Stimulated activated naive CD8-positive, alpha-beta T cell treated with anti-CD3 and anti-CD28 coated beads, Interleukin-15, Interleukin-2, amounts not matched to agents 100 ng/mL and 50 ng/mL, for 24 hours (primary cell): ENCODE results near the gene DEFB132.
"Not testable (repeated sequence)": the region's sequence is repeated elsewhere in the genome, so short reads cannot be mapped to it uniquely, and the experiment has no call there.

Source experiments
- H3K27ac Mint-ChIP-seq: one replicate; pipeline ENCODE4 v1.8.0; 2021; ENCODE audit warnings: mild to moderate bottlenecking, mixed read lengths
- H3K27me3 Mint-ChIP-seq: one replicate; pipeline ENCODE4 v1.8.0; 2021; ENCODE audit warnings: mixed read lengths
- H3K36me3 Mint-ChIP-seq: one replicate; pipeline ENCODE4 v1.8.0; 2021; ENCODE audit warnings: low read depth, mixed read lengths
- H3K4me1 Mint-ChIP-seq: one replicate; pipeline ENCODE4 v1.8.0; 2021; ENCODE audit warnings: low read depth, mixed read lengths
- H3K4me3 Mint-ChIP-seq: one replicate; pipeline ENCODE4 v1.8.0; 2021; ENCODE audit warnings: mild to moderate bottlenecking, mixed read lengths
- H3K9me3 Mint-ChIP-seq: one replicate; pipeline ENCODE4 v1.8.0; 2021; ENCODE audit warnings: mixed read lengths

DEFB132 gene

DNA sequence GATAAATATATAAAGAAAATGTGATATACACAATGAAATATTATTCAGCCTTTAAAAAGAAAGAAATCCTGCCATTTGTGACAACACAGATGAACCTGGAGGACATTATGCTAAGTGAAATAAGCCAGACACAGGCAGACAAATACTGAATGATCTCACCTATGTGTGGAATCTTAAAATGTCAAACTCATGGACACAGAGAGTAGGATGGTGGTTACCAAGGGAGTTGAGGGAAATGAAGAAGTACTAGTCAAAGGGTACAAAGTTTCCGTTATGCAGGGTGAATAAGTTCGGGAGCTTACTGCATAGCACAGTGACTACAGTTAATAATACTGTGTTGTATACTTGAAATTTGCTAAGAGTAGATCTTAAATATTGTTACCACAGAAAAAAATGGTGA is 14.6 kb upstream of the DEFB132 start:
- Mint-ChIP-seq H3K4me3 (no peak overlapping the region), H3K27me3 (no peaks in the 10 kb centered on the region), H3K9me3 (no peaks in the 10 kb centered on the region), H3K4me1 (peaks cover 5% of the 10 kb centered on the region), H3K36me3 (no peaks in the 10 kb centered on the region), H3K27ac (no peak overlapping the region)

DNA sequence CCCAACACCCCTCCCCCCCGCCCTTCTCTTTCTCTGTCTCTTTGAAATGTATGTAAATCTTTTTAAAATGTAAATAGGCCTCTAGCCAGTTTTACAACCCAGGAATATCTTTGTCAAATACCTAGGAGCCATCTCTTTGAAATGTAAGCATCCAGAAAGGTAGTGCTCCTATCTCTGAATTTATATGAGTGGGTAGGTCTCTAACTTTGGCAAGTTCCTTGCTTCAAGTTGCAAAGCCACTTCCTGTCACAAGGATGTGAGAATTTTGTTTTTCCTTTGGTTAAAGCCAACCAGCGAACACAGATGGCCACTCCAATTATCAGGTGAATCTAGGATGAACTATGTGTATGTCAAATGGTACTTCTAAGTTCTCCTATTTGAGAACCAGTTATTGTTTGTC is 6.2 kb upstream of the DEFB132 start:
- Mint-ChIP-seq H3K27ac (no peak overlapping the region), H3K27me3 (no peaks in the 10 kb centered on the region), H3K4me1 (peaks cover 8% of the 10 kb centered on the region), H3K9me3 (no peaks in the 10 kb centered on the region), H3K36me3 (no peaks in the 10 kb centered on the region), H3K4me3 (no peak overlapping the region)

DNA sequence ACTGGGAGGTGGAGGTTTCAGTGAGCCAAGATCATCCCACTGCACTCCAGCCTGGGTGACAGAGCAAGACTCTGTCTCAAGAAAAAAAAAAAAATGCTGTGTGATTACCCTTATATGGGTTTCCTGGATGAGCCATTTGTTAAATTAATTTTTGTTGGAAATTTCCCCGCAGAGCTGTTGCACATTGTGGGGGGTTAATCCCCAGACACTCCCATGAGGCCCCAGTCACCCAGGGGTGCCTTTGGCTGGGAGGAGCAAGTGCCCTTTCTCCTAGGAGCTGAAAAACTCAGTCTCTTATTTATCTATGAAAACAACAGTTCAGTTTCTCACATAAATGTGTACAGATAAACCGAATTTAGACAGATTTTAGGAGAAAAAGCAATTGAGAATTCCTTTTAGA is 4.7 kb upstream of the DEFB132 start:
- H3K27ac Mint-ChIP-seq = no peak overlapping the region

GRCh38 chr20:253447-253846 is 4.1 kb upstream of the DEFB132 start:
- H3K27me3 Mint-ChIP-seq, H3K4me3 Mint-ChIP-seq, H3K9me3 Mint-ChIP-seq, H3K27ac Mint-ChIP-seq, H3K36me3 Mint-ChIP-seq, H3K4me1 Mint-ChIP-seq: not testable (repeated sequence)

More for the DNA sequence above, 4.7 kb upstream of the DEFB132 start:
- Mint-ChIP-seq H3K36me3 (no peaks in the 10 kb centered on the region), H3K4me1 (peaks cover 8% of the 10 kb centered on the region), H3K4me3 (no peak overlapping the region), H3K27me3 (peaks cover 4% of the 10 kb centered on the region), H3K9me3 (no peaks in the 10 kb centered on the region)

DNA sequence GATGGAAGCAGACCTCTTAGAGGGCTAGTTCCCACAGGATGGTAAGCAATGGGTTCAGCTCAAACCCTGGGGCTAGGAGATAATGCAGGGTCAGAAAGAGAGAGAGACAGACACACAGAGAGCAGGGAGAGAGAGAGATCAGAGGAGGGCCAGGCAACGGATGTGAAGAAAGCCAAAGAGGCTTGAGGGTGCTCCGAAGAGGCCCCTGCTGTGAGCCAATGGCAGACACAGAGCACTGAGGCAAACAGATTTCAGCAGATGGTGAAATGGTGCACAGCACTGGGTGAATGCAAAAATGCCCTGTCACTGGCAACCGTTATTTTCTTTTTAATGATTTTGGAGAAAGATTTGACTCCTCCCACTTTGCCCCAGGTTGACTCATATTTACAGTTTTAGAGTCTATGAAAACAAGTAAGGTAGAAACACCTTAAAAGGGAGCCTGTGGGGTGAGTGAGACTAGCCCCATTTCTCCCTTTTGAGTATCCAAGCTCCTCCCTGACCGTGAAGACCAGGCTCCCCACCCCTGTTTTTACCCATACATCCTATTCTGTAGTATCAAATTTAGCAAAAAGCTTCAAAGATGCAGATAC is 840 bp downstream of the DEFB132 start:
- Mint-ChIP-seq H3K9me3 (no peaks in the 10 kb centered on the region), H3K4me3 (no peak overlapping the region), H3K27me3 (peaks cover 8% of the 10 kb centered on the region), H3K4me1 (peaks cover 5% of the 10 kb centered on the region), H3K36me3 (no peaks in the 10 kb centered on the region), H3K27ac (no peak overlapping the region)

- H3K36me3 Mint-ChIP-seq = no peaks in the 10 kb centered on the region
- no peak overlapping the region for H3K4me3 Mint-ChIP-seq
Measured at GRCh38 chr20:258963-259362, 1.4 kb downstream of the DEFB132 start.

GRCh38 chr20:259981-260380 is 2.5 kb downstream of the DEFB132 start:
- no peak overlapping the region for H3K27ac Mint-ChIP-seq

More at GRCh38 chr20:258963-259362, 1.4 kb downstream of the DEFB132 start:
- peaks cover 5% of the 10 kb centered on the region for H3K4me1 Mint-ChIP-seq
- H3K27ac Mint-ChIP-seq = no peak overlapping the region
- H3K9me3 Mint-ChIP-seq = no peaks in the 10 kb centered on the region
- H3K27me3 Mint-ChIP-seq = peaks cover 8% of the 10 kb centered on the region

DNA sequence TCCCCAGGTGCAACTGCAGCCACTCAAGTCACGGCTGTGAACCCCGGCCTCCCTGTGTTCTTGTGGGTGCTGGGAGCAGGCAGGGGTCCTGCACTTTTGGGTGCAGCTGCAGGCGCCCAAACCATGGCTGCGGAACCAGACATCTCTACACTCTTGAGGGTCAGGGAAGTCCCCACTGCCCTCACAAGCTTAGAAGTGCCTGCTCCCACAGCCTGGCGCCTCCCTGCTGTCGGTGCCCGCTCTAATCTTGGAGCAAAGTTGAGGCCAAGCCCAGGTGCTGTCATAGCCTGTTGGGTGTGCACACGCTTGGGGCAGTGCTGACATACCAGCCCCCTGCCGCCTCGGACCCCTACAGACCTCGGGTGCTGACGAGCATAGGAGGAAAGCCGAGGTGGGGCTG is 6.2 kb downstream of the DEFB132 start:
- H3K27me3 Mint-ChIP-seq = peaks cover 4% of the 10 kb centered on the region
- no peaks in the 10 kb centered on the region for H3K9me3 Mint-ChIP-seq
- no peaks in the 10 kb centered on the region for H3K36me3 Mint-ChIP-seq
- H3K4me1 Mint-ChIP-seq = peaks cover 14% of the 10 kb centered on the region
- H3K27ac Mint-ChIP-seq = no peak overlapping the region
- H3K4me3 Mint-ChIP-seq = no peak overlapping the region

More at GRCh38 chr20:259981-260380, 2.5 kb downstream of the DEFB132 start:
- peaks cover 8% of the 10 kb centered on the region for H3K27me3 Mint-ChIP-seq
- H3K4me3 Mint-ChIP-seq = no peak overlapping the region
- peaks cover 5% of the 10 kb centered on the region for H3K4me1 Mint-ChIP-seq
- H3K36me3 Mint-ChIP-seq = no peaks in the 10 kb centered on the region
- no peaks in the 10 kb centered on the region for H3K9me3 Mint-ChIP-seq

DNA sequence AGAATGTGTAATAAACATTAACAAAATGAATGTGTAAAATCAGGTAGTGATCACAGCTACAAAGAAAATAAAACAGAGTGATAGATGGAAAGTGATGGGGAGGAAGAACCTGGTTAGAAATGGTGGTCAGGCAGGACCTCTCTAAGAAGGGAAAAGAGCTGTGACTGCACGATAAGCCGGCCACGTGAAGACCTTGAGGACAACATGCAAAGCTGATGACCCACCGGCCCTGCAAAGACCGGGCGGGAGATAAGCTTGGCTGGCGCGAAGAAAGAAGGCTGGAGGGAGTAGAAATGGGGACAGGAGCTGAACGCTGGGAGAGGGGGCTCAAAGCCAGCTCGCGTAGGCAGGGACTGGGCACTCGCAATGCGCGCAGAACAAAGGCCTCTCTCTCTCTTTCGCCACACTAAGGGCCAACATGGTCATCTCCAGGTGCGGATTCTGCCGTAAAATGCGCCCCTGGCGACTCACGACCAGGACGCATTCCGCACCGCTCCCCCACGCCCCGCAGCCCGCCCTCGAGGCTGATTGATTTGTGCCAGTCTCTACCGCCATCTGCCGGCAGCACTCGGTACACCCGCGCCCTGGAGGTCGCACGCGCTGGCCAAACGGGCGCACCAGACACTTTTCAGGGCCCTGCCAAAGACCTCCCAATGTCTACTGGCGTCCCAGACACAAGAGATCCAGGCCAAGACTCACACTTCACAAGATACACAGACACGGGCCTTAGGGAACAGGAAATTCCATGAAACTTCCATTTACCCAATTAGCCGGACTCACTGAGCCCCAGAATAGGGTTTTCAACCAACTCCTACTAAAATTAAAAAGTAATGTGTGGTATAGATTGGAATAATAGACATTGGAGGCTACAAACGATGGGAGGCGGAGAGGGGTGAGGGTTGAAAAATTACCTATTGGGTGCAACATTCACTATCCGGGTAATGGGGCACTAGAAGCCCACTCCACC is 9.4 kb downstream of the DEFB132 start:
- H3K9me3 Mint-ChIP-seq = no peaks in the 10 kb centered on the region
- peak overlapping the region; percentile 77 for H3K4me3 Mint-ChIP-seq
- H3K36me3 Mint-ChIP-seq = no peaks in the 10 kb centered on the region
- no peaks in the 10 kb centered on the region for H3K27me3 Mint-ChIP-seq
- H3K27ac Mint-ChIP-seq = peak overlapping the region; percentile 67
- peaks cover 10% of the 10 kb centered on the region for H3K4me1 Mint-ChIP-seq

- Mint-ChIP-seq H3K4me1 (peaks cover 10% of the 10 kb centered on the region), H3K4me3 (no peak overlapping the region), H3K36me3 (no peaks in the 10 kb centered on the region), H3K9me3 (no peaks in the 10 kb centered on the region), H3K27me3 (no peaks in the 10 kb centered on the region), H3K27ac (no peak overlapping the region)
Measured at GRCh38 chr20:270517-270916, 13.0 kb downstream of the DEFB132 start.

- H3K4me1 Mint-ChIP-seq = peaks cover 10% of the 10 kb centered on the region
- H3K27me3 Mint-ChIP-seq = no peaks in the 10 kb centered on the region
- H3K27ac Mint-ChIP-seq = no peak overlapping the region
Measured at GRCh38 chr20:271069-271468, 13.5 kb downstream of the DEFB132 start.

GRCh38 chr20:271528-271927 is 14.0 kb downstream of the DEFB132 start:
- no peaks in the 10 kb centered on the region for H3K9me3 Mint-ChIP-seq
- H3K27ac Mint-ChIP-seq = no peak overlapping the region
- H3K4me1 Mint-ChIP-seq = peaks cover 7% of the 10 kb centered on the region
- peaks cover 6% of the 10 kb centered on the region for H3K36me3 Mint-ChIP-seq
- H3K27me3 Mint-ChIP-seq = no peaks in the 10 kb centered on the region
- no peak overlapping the region for H3K4me3 Mint-ChIP-seq

More at GRCh38 chr20:271069-271468, 13.5 kb downstream of the DEFB132 start:
- no peak overlapping the region for H3K4me3 Mint-ChIP-seq
- H3K36me3 Mint-ChIP-seq = peaks cover 2% of the 10 kb centered on the region
- H3K9me3 Mint-ChIP-seq = no peaks in the 10 kb centered on the region

GRCh38 chr20:272718-273117 is 15.2 kb downstream of the DEFB132 start:
- Mint-ChIP-seq H3K4me1 (no peaks in the 10 kb centered on the region), H3K27ac (no peak overlapping the region), H3K9me3 (no peaks in the 10 kb centered on the region)

DNA sequence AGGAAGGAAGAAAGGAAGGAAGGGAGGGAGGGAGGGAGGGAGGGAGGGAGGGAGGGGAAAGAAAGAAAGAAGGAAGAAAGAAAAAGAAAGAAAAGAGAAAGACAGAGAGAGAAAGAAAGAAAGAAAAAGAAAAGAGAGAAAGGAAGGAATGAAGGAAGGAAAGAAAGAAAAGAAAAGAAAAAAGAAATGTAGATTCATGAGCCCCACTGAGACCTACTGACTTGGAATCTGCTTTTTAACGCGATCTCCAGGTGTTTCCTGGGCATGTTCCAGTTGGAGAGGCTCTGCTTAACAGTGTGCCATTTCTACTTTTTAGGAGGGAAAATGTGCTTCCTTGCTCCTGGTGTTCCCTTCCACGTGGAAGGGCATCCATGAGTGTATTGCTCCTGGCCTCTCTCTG is 16.4 kb downstream of the DEFB132 start:
- Mint-ChIP-seq H3K27ac (no peak overlapping the region), H3K9me3 (no peaks in the 10 kb centered on the region), H3K36me3 (peaks cover 8% of the 10 kb centered on the region), H3K4me1 (no peaks in the 10 kb centered on the region), H3K4me3 (no peak overlapping the region), H3K27me3 (no peaks in the 10 kb centered on the region)

More at GRCh38 chr20:272718-273117, 15.2 kb downstream of the DEFB132 start:
- Mint-ChIP-seq H3K36me3 (peaks cover 8% of the 10 kb centered on the region), H3K4me3 (no peak overlapping the region), H3K27me3 (no peaks in the 10 kb centered on the region)

GRCh38 chr20:275791-276190 is 18.3 kb downstream of the DEFB132 start:
- no peak overlapping the region for H3K4me3 Mint-ChIP-seq
- no peaks in the 10 kb centered on the region for H3K4me1 Mint-ChIP-seq
- peaks cover 8% of the 10 kb centered on the region for H3K36me3 Mint-ChIP-seq
- H3K27me3 Mint-ChIP-seq = no peaks in the 10 kb centered on the region
- H3K27ac Mint-ChIP-seq = no peak overlapping the region
- H3K9me3 Mint-ChIP-seq = no peaks in the 10 kb centered on the region
